OCI-LY1 (cell line): ENCODE data around the gene NR1H2.
A peak's percentile ranks its signal among the peaks of the same experiment; 100 is the strongest.

Experiments used
- H2AFZ ChIP-seq: fragments of 200-600 bp; sonication (generic), shearing (Covaris generic); 2 replicates; pipeline ENCODE4 v1.6.0; 2014; ENCODE audit warnings: antibody characterized with exemption, mild to moderate bottlenecking, low read length
- H3F3A ChIP-seq: fragments of 200-600 bp; sonication (generic), shearing (Covaris generic); 2 replicates; pipeline ENCODE4 v1.6.0; 2014; ENCODE audit warnings: mild to moderate bottlenecking, antibody characterized with exemption, low read length, moderate library complexity; ENCODE audit not compliant: insufficient read depth
- H3K27ac ChIP-seq: fragments of 200-600 bp; sonication (generic); 2 replicates; pipeline ENCODE4 v1.5.1; 2014; ENCODE audit warnings: low read length, mixed run types, mild to moderate bottlenecking, low read depth; ENCODE audit not compliant: poor library complexity, severe bottlenecking
- H3K27me3 ChIP-seq: fragments of 200-600 bp; sonication (generic); 2 replicates; pipeline ENCODE4 v1.6.0; 2014; ENCODE audit warnings: antibody characterized with exemption, mild to moderate bottlenecking, low read length, moderate library complexity; ENCODE audit not compliant: insufficient read depth
- H3K36me3 ChIP-seq: fragments of 200-600 bp; sonication (generic); 2 replicates; pipeline ENCODE4 v1.6.1; 2014; ENCODE audit warnings: mild to moderate bottlenecking, antibody characterized with exemption, low read length, moderate library complexity, mixed read lengths; ENCODE audit not compliant: insufficient read depth
- H3K4me1 ChIP-seq: fragments of 200-600 bp; sonication (generic); 2 replicates; pipeline ENCODE4 v1.5.1; 2014; ENCODE audit warnings: mild to moderate bottlenecking, low read length, moderate library complexity; ENCODE audit not compliant: insufficient read depth, severe bottlenecking
- H3K4me2 ChIP-seq: fragments of 200-600 bp; sonication (generic), shearing (Covaris generic); 2 replicates; pipeline ENCODE4 v1.6.1; 2014; ENCODE audit warnings: low read length
- H3K4me3 ChIP-seq: fragments of 200-600 bp; sonication (generic); 2 replicates; pipeline ENCODE4 v1.5.1; 2014; ENCODE audit warnings: low read length, low read depth, mild to moderate bottlenecking, mixed read lengths; ENCODE audit not compliant: poor library complexity, severe bottlenecking
- H3K79me2 ChIP-seq: fragments of 200-600 bp; shearing (Covaris generic); 2 replicates; pipeline ENCODE4 v1.6.1; 2016; ENCODE audit warnings: mixed run types, low read length, mixed read lengths; ENCODE audit not compliant: insufficient read depth
- H3K9ac ChIP-seq: fragments of 200-600 bp; sonication (generic), shearing (Covaris generic); 2 replicates; pipeline ENCODE4 v1.6.1; 2014; ENCODE audit warnings: mild to moderate bottlenecking, low read length, mixed read lengths
- H3K9me2 ChIP-seq: fragments of 200-600 bp; sonication (generic), shearing (Covaris generic); 2 replicates; pipeline ENCODE4 v1.6.1; 2014; ENCODE audit warnings: low read depth, mild to moderate bottlenecking, low read length, mixed read lengths
- H3K9me3 ChIP-seq: fragments of 200-600 bp; shearing (Covaris generic); 2 replicates; pipeline ENCODE4 v1.6.1; 2014; ENCODE audit warnings: low read length, mixed read lengths
- H4K20me1 ChIP-seq: fragments of 200-600 bp; sonication (generic), shearing (Covaris generic); 2 replicates; pipeline ENCODE4 v1.6.0; 2016; ENCODE audit warnings: mild to moderate bottlenecking, low read length; ENCODE audit not compliant: insufficient read depth
- CTCF ChIP-seq: fragments of 200-600 bp; sonication (generic), shearing (Covaris generic); IDR thresholded peaks from 2 replicates; pipeline ENCODE4 v1.5.1; 2017; ENCODE audit warnings: mild to moderate bottlenecking, antibody characterized with exemption, low read length, moderate library complexity, mixed read lengths
- EZH2 ChIP-seq: fragments of 200-600 bp; sonication (generic), shearing (Covaris generic); IDR thresholded peaks from 2 replicates; pipeline ENCODE4 v1.8.0; 2017; ENCODE audit warnings: borderline replicate concordance, mixed run types, mild to moderate bottlenecking, antibody characterized with exemption, low read length, moderate library complexity, mixed read lengths

Gene NR1H2

DNA sequence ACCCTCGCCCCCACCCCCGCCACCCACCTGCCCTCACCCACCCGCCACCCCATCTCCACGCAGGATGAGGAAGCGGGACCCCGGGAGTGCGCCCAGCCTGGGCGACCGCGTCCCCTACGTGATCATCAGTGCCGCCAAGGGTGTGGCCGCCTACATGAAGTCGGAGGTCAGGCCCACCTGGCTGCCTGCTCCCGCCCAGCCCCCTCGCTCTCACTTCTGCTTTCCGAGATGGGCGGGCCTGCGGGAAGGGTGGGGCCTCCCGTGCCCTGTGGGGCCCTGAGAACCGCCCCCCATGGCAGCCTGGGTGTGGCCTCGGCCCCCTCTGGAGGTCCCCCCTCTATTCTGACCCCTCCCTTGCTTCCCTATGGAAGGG is 39.4 kb downstream of the NR1H2 start:
- H4K20me1 ChIP-seq: no peaks in the 10 kb centered on the region
- peaks cover 51% of the 10 kb centered on the region for H3K4me1 ChIP-seq
- peaks cover 52% of the 10 kb centered on the region for H3K36me3 ChIP-seq
- H3F3A ChIP-seq: no peaks in the 10 kb centered on the region; the same call in 1 of the 2 replicates
- peaks cover 6% of the 10 kb centered on the region for H3K79me2 ChIP-seq
- H3K27ac ChIP-seq: peak overlapping the region; percentile 100
- H3K9me2 ChIP-seq: no peaks in the 10 kb centered on the region
- H3K27me3 ChIP-seq: no peaks in the 10 kb centered on the region
- peak overlapping the region; percentile 47 for H3K4me3 ChIP-seq
- peak overlapping the region; percentile 70 for H3K4me2 ChIP-seq
- H2AFZ ChIP-seq: no peak overlapping the region
- peak overlapping the region; percentile 76; the same call in 1 of the 2 replicates for H3K9ac ChIP-seq
- TF ChIP-seq CTCF (no peak), EZH2 (no peak)
- no peaks in the 10 kb centered on the region for H3K9me3 ChIP-seq

DNA sequence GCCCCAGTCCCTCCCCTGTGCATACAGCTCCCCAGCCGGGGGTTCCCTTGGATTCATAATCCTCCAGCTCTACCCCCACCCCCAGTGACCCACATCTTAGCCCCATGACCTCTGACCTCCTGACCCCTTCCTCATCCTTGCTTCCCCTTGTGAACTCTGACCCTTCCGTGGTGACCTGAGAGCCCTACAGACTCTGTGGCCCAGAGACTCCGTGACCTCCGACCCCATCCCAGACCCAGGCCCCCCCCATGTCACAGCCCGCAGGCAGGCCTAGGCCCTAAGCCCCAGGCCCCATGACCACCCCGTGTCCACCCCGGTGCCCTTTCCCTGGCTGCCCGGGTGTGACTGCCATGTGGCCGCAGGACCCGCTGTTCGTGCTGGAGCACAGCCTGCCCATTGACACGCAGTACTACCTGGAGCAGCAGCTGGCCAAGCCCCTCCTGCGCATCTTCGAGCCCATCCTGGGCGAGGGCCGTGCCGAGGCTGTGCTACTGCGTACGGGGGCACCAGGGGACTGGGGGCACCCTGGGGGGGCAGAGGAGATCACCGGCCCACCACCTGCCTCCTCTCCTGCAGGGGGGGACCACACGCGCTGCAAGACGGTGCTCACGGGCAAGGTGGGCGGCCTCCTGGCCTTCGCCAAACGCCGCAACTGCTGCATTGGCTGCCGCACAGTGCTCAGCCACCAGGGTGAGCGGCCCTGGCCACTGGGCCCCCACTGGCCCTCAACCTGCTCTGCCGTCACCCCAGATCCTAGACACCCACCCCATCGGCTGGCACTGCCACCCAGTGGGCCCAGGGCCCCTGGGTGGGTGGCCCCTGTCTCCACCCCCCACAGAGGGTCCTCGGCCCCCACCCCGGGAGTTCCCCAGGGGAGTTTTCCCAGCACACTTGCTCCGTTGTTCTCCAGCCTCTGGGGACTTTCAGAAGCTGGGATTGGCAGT is 40.0 kb downstream of the NR1H2 start:
- Histone ChIP-seq H3K9ac (peak overlapping the region; percentile 6; the same call in 1 of the 2 replicates), H3K4me3 (peak overlapping the region; percentile 4), H4K20me1 (no peaks in the 10 kb centered on the region), H3F3A (no peaks in the 10 kb centered on the region; the same call in 1 of the 2 replicates), H3K4me1 (peaks cover 51% of the 10 kb centered on the region), H3K4me2 (peak overlapping the region; percentile 70), H2AFZ (no peak overlapping the region), H3K27ac (peak overlapping the region; percentile 100), H3K9me2 (no peaks in the 10 kb centered on the region), H3K27me3 (no peaks in the 10 kb centered on the region), H3K36me3 (peaks cover 52% of the 10 kb centered on the region), H3K9me3 (no peaks in the 10 kb centered on the region), H3K79me2 (peaks cover 10% of the 10 kb centered on the region)
- TF ChIP-seq EZH2 (no peak), CTCF (no peak)

- Histone ChIP-seq H3K4me1 (peaks cover 59% of the 10 kb centered on the region), H3K4me2 (peak overlapping the region; percentile 78), H3K36me3 (peaks cover 53% of the 10 kb centered on the region), H4K20me1 (no peaks in the 10 kb centered on the region), H3K27ac (peak overlapping the region; percentile 100), H3K9ac (peak overlapping the region; percentile 95; the same call in 1 of the 2 replicates), H3K9me3 (no peaks in the 10 kb centered on the region), H3F3A (no peaks in the 10 kb centered on the region; the same call in 1 of the 2 replicates), H3K79me2 (peaks cover 10% of the 10 kb centered on the region), H3K27me3 (no peaks in the 10 kb centered on the region), H3K4me3 (peak overlapping the region; percentile 85), H3K9me2 (no peaks in the 10 kb centered on the region), H2AFZ (no peak overlapping the region)
- TF ChIP-seq EZH2 (no peak), CTCF (no peak)
Observed at GRCh38 chr19:50417111-50418081, 41.1 kb downstream of the NR1H2 start.
